H9 (cell line): ENCODE data around the gene HOXA2. TPM values are rescaled to one million over a fixed set of nuclear protein-coding genes. Genes with fewer than 3 reads are reported as not detected.

ENCODE experiments used
- DNase-seq: peaks from one replicate; pipeline ENCODE4 v3.0.0-alpha.2; 2017
- H2AFZ ChIP-seq: one replicate; pipeline ENCODE4 v1.6.1; 2013; ENCODE audit warnings: mild to moderate bottlenecking, low read length, control low read depth, moderate library complexity
- H2AK5ac ChIP-seq: 2 replicates; pipeline ENCODE4 v1.6.1; 2013; ENCODE audit warnings: low read length, control low read depth, mixed read lengths; ENCODE audit not compliant: insufficient read length
- H2BK120ac ChIP-seq: one replicate; pipeline ENCODE4 v1.6.1; 2013; ENCODE audit warnings: low read depth, mild to moderate bottlenecking, low read length, control low read depth, inconsistent platforms; ENCODE audit not compliant: poor library complexity, severe bottlenecking
- H2BK12ac ChIP-seq: 2 replicates; pipeline ENCODE4 v1.6.1; 2013; ENCODE audit warnings: low read length, control low read depth, mixed read lengths, low read depth; ENCODE audit not compliant: insufficient read length
- H2BK15ac ChIP-seq: 2 replicates; pipeline ENCODE4 v1.6.1; 2013; ENCODE audit warnings: low read depth, low read length, control low read depth
- H2BK20ac ChIP-seq: one replicate; pipeline ENCODE4 v1.6.1; 2013; ENCODE audit warnings: low read depth, mild to moderate bottlenecking, low read length, control low read depth, inconsistent platforms; ENCODE audit not compliant: poor library complexity, severe bottlenecking
- H2BK5ac ChIP-seq: 2 replicates; pipeline ENCODE4 v1.6.1; 2013; ENCODE audit warnings: low read length, control low read depth, mixed read lengths; ENCODE audit not compliant: insufficient read length
- H3K14ac ChIP-seq: 2 replicates; pipeline ENCODE4 v1.6.1; 2013; ENCODE audit warnings: low read length, control low read depth; ENCODE audit not compliant: insufficient read depth
- H3K18ac ChIP-seq: 2 replicates; pipeline ENCODE4 v1.6.1; 2013; ENCODE audit warnings: low read depth, mild to moderate bottlenecking, mixed read lengths, low read length, control low read depth; ENCODE audit not compliant: insufficient read length
- H3K23ac ChIP-seq: 2 replicates; pipeline ENCODE4 v1.6.1; 2013; ENCODE audit warnings: low read length, control low read depth, mixed read lengths, low read depth; ENCODE audit not compliant: insufficient read length
- H3K23me2 ChIP-seq: 2 replicates; pipeline ENCODE4 v1.6.1; 2013; ENCODE audit warnings: low read depth, mild to moderate bottlenecking, mixed read lengths, low read length, control low read depth; ENCODE audit not compliant: insufficient read length, poor library complexity, severe bottlenecking
- H3K27ac ChIP-seq: 2 replicates; pipeline ENCODE4 v1.5.1; 2013; ENCODE audit warnings: low read length, control low read depth, mixed read lengths, low read depth; ENCODE audit not compliant: insufficient read length
- H3K27me3 ChIP-seq: 2 replicates; pipeline ENCODE4 v1.6.1; 2013; ENCODE audit warnings: low read length, control low read depth, inconsistent platforms; ENCODE audit not compliant: insufficient read depth
- H3K4ac ChIP-seq: 2 replicates; pipeline ENCODE4 v1.6.1; 2013; ENCODE audit warnings: low read depth, mild to moderate bottlenecking, control low read depth, inconsistent platforms, low read length, moderate library complexity
- H3K4me1 ChIP-seq: 2 replicates; pipeline ENCODE4 v1.6.1; 2013; ENCODE audit warnings: low read length, control low read depth, inconsistent platforms; ENCODE audit not compliant: insufficient read depth
- H3K4me2 ChIP-seq: 2 replicates; pipeline ENCODE4 v1.6.1; 2013; ENCODE audit warnings: low read length, control low read depth, mixed read lengths; ENCODE audit not compliant: insufficient read length, insufficient read depth
- H3K56ac ChIP-seq: 2 replicates; pipeline ENCODE4 v1.6.1; 2013; ENCODE audit warnings: low read depth, mild to moderate bottlenecking, mixed read lengths, low read length, control low read depth; ENCODE audit not compliant: insufficient read length
- H3K79me1 ChIP-seq: 2 replicates; pipeline ENCODE4 v1.6.1; 2013; ENCODE audit warnings: low read depth, mild to moderate bottlenecking, moderate library complexity, low read length, control low read depth, inconsistent platforms; ENCODE audit not compliant: insufficient read depth, poor library complexity, severe bottlenecking
- H3K79me2 ChIP-seq: 2 replicates; pipeline ENCODE4 v1.6.1; 2013; ENCODE audit warnings: low read length, control low read depth, inconsistent platforms; ENCODE audit not compliant: insufficient read depth
- H3K9ac ChIP-seq: 2 replicates; pipeline ENCODE4 v1.6.1; 2013; ENCODE audit warnings: low read length, control low read depth, mixed read lengths; ENCODE audit not compliant: insufficient read length; ENCODE audit errors: extremely low read depth
- H3K9me3 ChIP-seq: one replicate; pipeline ENCODE4 v1.6.1; 2013; ENCODE audit warnings: low read depth, low read length, inconsistent platforms; ENCODE audit not compliant: control insufficient read depth
- H3T11ph ChIP-seq: one replicate; pipeline ENCODE4 v1.6.1; 2013; ENCODE audit warnings: mild to moderate bottlenecking, low read length, control low read depth, inconsistent platforms
- H4K20me1 ChIP-seq: one replicate; pipeline ENCODE4 v1.6.1; 2013; ENCODE audit not compliant: control insufficient read depth, insufficient read length, insufficient read depth
- H4K5ac ChIP-seq: 2 replicates; pipeline ENCODE4 v1.6.1; 2013; ENCODE audit warnings: low read depth, mild to moderate bottlenecking, mixed read lengths, low read length, control low read depth; ENCODE audit not compliant: insufficient read length
- H4K8ac ChIP-seq: replicated peaks from 2 replicates; pipeline ENCODE4 v1.6.1; 2013; ENCODE audit warnings: low read length, control low read depth, mixed read lengths, low read depth; ENCODE audit not compliant: insufficient read length
- H4K91ac ChIP-seq: 2 replicates; pipeline ENCODE4 v1.6.1; 2013; ENCODE audit warnings: low read depth, mild to moderate bottlenecking, moderate library complexity, mixed read lengths, low read length, control low read depth; ENCODE audit not compliant: insufficient read length
- H3K27ac Mint-ChIP-seq, 3 experiments: 2 replicates in 2 of 3; 3 replicates in 1 of 3; pipeline ENCODE4 v1.8.0; 2020 to 2021; ENCODE audit warnings: mixed read lengths in 3 of 3, mild to moderate bottlenecking in 1 of 3, moderate library complexity in 1 of 3
- H3K27me3 Mint-ChIP-seq: 2 replicates; pipeline ENCODE4 v1.8.0; 2021; ENCODE audit warnings: low read depth, mild to moderate bottlenecking, moderate library complexity, mixed read lengths
- H3K36me3 Mint-ChIP-seq, 3 experiments: 2 replicates in 2 of 3; 3 replicates in 1 of 3; pipeline ENCODE4 v1.8.0; 2020 to 2021; ENCODE audit warnings: low read depth in 3 of 3, mixed read lengths in 3 of 3; ENCODE audit not compliant: insufficient read depth in 1 of 3
- H3K4me1 Mint-ChIP-seq, 2 experiments: 2 replicates each; pipeline ENCODE4 v1.8.0; 2020; ENCODE audit warnings: mixed read lengths in 2 of 2
- H3K4me3 Mint-ChIP-seq, 2 experiments: 2 replicates in 1 of 2; 3 replicates in 1 of 2; pipeline ENCODE4 v1.8.0; 2020 to 2021; ENCODE audit warnings: mild to moderate bottlenecking in 2 of 2, mixed read lengths in 2 of 2, moderate library complexity in 1 of 2
- H3K9me3 Mint-ChIP-seq, 2 experiments: 2 replicates in 1 of 2; 3 replicates in 1 of 2; pipeline ENCODE4 v1.8.0; 2020; ENCODE audit warnings: mild to moderate bottlenecking in 2 of 2, mixed read lengths in 2 of 2, moderate library complexity in 1 of 2
- WGBS: extraction: QIAGEN DNeasy Blood & Tissue Kit; methylation state at CpG from one replicate; pipeline ENCODE4 v1.1.7; 2013; ENCODE audit warnings: missing lambda C conversion rate, low lambda C conversion rate, mixed read lengths; ENCODE audit not compliant: insufficient read length; ENCODE audit errors: extremely low coverage; 5-methylcytosine and 5-hydroxymethylcytosine counted together
- total RNA-seq: library from RNA; stranded (reverse); gene quantifications from 2 replicates; pipeline ENCODE4 v1.2.1, GENCODE V29; 2021
- TF ChIP-seq, protein P1 (sequence below): fragments of 200-600 bp; sonication (generic); conservative IDR thresholded peaks from 3 replicates; pipeline ENCODE4 v1.8.0; 2021; ENCODE audit warnings: antibody characterized with exemption, mild to moderate bottlenecking

The HOXA2 gene
- total RNA-seq, 1 experiment from 2014 or later = not detected

DNA sequence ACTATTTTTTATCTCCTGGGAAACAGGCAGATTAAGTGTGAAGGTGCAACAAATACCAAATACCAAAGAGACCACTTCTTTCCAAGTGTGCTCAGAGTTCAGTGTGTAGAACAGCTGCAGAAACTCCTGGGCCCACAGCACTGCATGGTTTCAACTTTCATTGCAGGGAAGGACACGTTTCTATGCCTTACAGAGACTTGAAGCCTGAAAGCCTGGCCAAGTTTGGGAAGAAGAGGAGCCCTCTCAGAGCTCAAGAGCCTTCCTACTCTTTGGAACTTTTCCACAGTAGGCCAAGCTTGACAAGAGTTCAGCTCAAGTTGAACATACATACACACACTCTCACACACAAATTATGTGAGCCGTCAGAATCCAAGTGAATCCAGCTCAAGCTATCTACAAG is 25.6 kb upstream of the HOXA2 start:
- Histone ChIP-seq H4K91ac (no peak overlapping the region), H3K79me2 (no peaks in the 10 kb centered on the region), H2BK5ac (no peak overlapping the region), H3K23me2 (no peaks in the 10 kb centered on the region), H2BK20ac (no peak overlapping the region), H4K5ac (no peak overlapping the region), H3K56ac (no peak overlapping the region), H2AK5ac (no peak overlapping the region), H2BK15ac (no peak overlapping the region), H3K79me1 (no peaks in the 10 kb centered on the region), H2BK12ac (no peak overlapping the region), H4K20me1 (peaks cover 2% of the 10 kb centered on the region), H3K4me2 (no peak overlapping the region), H4K8ac (no peak overlapping the region), H3K4ac (no peak overlapping the region), H3K23ac (no peak overlapping the region), H3K9ac (no peak overlapping the region), H3K4me1 (no peaks in the 10 kb centered on the region), H3K27ac (no peak overlapping the region), H2AFZ (no peak overlapping the region), H3K18ac (no peak overlapping the region), H3K9me3 (no peaks in the 10 kb centered on the region), H3K27me3 (peaks cover 95% of the 10 kb centered on the region), H2BK120ac (no peak overlapping the region), H3K14ac (no peak overlapping the region), H3T11ph (no peak overlapping the region)
- no CpG with 5 or more reads among the region's 2 CpGs for WGBS
- DNase-seq = no peak
- H3K36me3 Mint-ChIP-seq = no peaks in the 10 kb centered on the region; a peak in 1 of 7 replicates
- TF ChIP-seq, protein P1, sequence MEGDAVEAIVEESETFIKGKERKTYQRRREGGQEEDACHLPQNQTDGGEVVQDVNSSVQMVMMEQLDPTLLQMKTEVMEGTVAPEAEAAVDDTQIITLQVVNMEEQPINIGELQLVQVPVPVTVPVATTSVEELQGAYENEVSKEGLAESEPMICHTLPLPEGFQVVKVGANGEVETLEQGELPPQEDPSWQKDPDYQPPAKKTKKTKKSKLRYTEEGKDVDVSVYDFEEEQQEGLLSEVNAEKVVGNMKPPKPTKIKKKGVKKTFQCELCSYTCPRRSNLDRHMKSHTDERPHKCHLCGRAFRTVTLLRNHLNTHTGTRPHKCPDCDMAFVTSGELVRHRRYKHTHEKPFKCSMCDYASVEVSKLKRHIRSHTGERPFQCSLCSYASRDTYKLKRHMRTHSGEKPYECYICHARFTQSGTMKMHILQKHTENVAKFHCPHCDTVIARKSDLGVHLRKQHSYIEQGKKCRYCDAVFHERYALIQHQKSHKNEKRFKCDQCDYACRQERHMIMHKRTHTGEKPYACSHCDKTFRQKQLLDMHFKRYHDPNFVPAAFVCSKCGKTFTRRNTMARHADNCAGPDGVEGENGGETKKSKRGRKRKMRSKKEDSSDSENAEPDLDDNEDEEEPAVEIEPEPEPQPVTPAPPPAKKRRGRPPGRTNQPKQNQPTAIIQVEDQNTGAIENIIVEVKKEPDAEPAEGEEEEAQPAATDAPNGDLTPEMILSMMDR = no peak
- H3K4me1 Mint-ChIP-seq = peaks cover 0 to 10% of the 10 kb centered on the region in 2 experiments; a peak in 1 of 4 replicates
- no peak overlapping the region for H3K4me3 Mint-ChIP-seq
- peaks cover 8 to 9% of the 10 kb centered on the region in 2 experiments; a peak in 4 of 5 replicates for H3K9me3 Mint-ChIP-seq
- H3K27ac Mint-ChIP-seq = no peak overlapping the region
- H3K27me3 Mint-ChIP-seq = peaks cover 97% of the 10 kb centered on the region
